Thyroid gland (tissue), 4 donors: Measurements from ENCODE around the gene E2F6.

Experiments used
- POLR2A ChIP-seq, 2 donors: fragments of 450-650 bp; IDR thresholded peaks; one replicate each; pipeline ENCODE4 v1.6.1; 2017; ENCODE audit warnings: antibody characterized with exemption in 2 of 2, mild to moderate bottlenecking in 2 of 2, moderate library complexity in 1 of 2
- TF ChIP-seq, protein P1 (sequence below), 6 experiments: fragments of 200-600 bp in 3 of 6; fragments of 450-650 bp in 3 of 6; sonication (generic) in 3 of 6; IDR thresholded peaks; one replicate each; pipeline ENCODE4 v1.5.1; 2016 to 2019; ENCODE audit warnings: antibody characterized with exemption in 6 of 6, mild to moderate bottlenecking in 2 of 6, inconsistent platforms in 1 of 6, moderate library complexity in 1 of 6

DNA sequence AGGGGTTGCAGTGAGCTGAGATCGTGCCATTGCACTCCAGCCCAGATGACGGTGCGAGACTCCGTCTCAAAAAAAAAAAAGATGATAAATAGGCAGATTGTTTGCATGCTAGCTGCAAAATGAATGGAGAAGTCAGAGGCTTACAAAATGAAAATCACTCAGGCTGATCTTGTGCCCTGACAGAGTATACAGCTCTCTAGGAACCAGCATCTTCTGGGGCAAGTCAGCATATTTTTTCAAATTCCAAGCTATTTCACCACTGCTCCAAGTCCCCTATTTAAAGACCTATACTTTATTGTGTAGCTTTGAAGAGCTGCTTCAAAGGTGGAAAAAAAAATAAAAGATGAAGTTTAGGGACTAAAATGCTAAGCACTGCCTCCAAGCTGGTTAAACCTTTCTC, 6.1 kb downstream of the E2F6 start:
- TF ChIP-seq, protein P1, sequence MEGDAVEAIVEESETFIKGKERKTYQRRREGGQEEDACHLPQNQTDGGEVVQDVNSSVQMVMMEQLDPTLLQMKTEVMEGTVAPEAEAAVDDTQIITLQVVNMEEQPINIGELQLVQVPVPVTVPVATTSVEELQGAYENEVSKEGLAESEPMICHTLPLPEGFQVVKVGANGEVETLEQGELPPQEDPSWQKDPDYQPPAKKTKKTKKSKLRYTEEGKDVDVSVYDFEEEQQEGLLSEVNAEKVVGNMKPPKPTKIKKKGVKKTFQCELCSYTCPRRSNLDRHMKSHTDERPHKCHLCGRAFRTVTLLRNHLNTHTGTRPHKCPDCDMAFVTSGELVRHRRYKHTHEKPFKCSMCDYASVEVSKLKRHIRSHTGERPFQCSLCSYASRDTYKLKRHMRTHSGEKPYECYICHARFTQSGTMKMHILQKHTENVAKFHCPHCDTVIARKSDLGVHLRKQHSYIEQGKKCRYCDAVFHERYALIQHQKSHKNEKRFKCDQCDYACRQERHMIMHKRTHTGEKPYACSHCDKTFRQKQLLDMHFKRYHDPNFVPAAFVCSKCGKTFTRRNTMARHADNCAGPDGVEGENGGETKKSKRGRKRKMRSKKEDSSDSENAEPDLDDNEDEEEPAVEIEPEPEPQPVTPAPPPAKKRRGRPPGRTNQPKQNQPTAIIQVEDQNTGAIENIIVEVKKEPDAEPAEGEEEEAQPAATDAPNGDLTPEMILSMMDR (IDR thresholded peaks at IDR 0.05): no peak
- no peak for TF ChIP-seq POLR2A (IDR thresholded peaks at IDR 0.05)
